Activated T-cell treated with anti-CD3 and anti-CD28 coated beads, Interleukin-2, amount 50 U/mL, for 4 hours (primary cell): ENCODE measurements around the gene CBFB. TPM values are rescaled to one million over a fixed set of nuclear protein-coding genes. Genes with fewer than 3 reads are reported as not detected.

Experiments used
- ATAC-seq, 2 donors: fragments of 200-7000 bp; cut with Tn5 transposase; one replicate each; pipeline ENCODE4 v1.10.0; 2021
- DNase-seq: peaks from one replicate; pipeline ENCODE4 v3.0.0-alpha.2; 2020
- H3K27me3 Mint-ChIP-seq: one replicate; pipeline ENCODE4 v1.8.0; 2021; ENCODE audit warnings: low read depth, mixed read lengths
- H3K36me3 Mint-ChIP-seq: one replicate; pipeline ENCODE4 v1.8.0; 2022; ENCODE audit warnings: mixed read lengths; ENCODE audit not compliant: insufficient read depth
- H3K4me1 Mint-ChIP-seq: one replicate; pipeline ENCODE4 v1.8.0; 2021; ENCODE audit warnings: low read depth, mixed read lengths
- H3K4me3 Mint-ChIP-seq: one replicate; pipeline ENCODE4 v1.8.0; 2021; ENCODE audit warnings: mild to moderate bottlenecking, moderate library complexity, mixed read lengths
- H3K9me3 Mint-ChIP-seq: one replicate; pipeline ENCODE4 v1.8.0; 2021; ENCODE audit warnings: mixed read lengths
- total RNA-seq, 3 donors: library from RNA; stranded (reverse); gene quantifications; one replicate each; pipeline ENCODE4 v1.2.1, GENCODE V29; 2021

The CBFB gene
- total RNA-seq, 3 donors from 2014 or later: 128 to 132 (median 129) TPM

- H3K36me3 Mint-ChIP-seq: peaks cover 19% of the 10 kb centered on the region
These were observed 55.5 kb downstream of the CBFB start for GRCh38 chr16:67084345-67085028.

GRCh38 chr16:67086822-67087221 is 57.9 kb downstream of the CBFB start:
- Mint-ChIP-seq H3K9me3 (no peaks in the 10 kb centered on the region), H3K36me3 (peaks cover 21% of the 10 kb centered on the region), H3K27me3 (no peaks in the 10 kb centered on the region), H3K4me3 (no peak overlapping the region), H3K4me1 (peaks cover 7% of the 10 kb centered on the region)
- DNase-seq (no peak), ATAC-seq (no peak)

More at GRCh38 chr16:67084345-67085028, 55.5 kb downstream of the CBFB start:
- H3K9me3 Mint-ChIP-seq: no peaks in the 10 kb centered on the region
- no peak for ATAC-seq
- peaks cover 4% of the 10 kb centered on the region for H3K4me1 Mint-ChIP-seq
- DNase-seq: no peak
- H3K27me3 Mint-ChIP-seq: no peaks in the 10 kb centered on the region
- no peak overlapping the region for H3K4me3 Mint-ChIP-seq

- H3K4me3 Mint-ChIP-seq: no peak overlapping the region
These were observed 58.3 kb downstream of the CBFB start for GRCh38 chr16:67087291-67087690.

GRCh38 chr16:67087803-67088202 is 58.9 kb downstream of the CBFB start:
- ATAC-seq: no peak
- Mint-ChIP-seq H3K4me3 (no peak overlapping the region), H3K27me3 (no peaks in the 10 kb centered on the region), H3K9me3 (no peaks in the 10 kb centered on the region), H3K36me3 (peaks cover 24% of the 10 kb centered on the region), H3K4me1 (peaks cover 11% of the 10 kb centered on the region)
- no peak for DNase-seq

More at GRCh38 chr16:67087291-67087690, 58.3 kb downstream of the CBFB start:
- Mint-ChIP-seq H3K27me3 (no peaks in the 10 kb centered on the region), H3K36me3 (peaks cover 24% of the 10 kb centered on the region), H3K4me1 (peaks cover 11% of the 10 kb centered on the region), H3K9me3 (no peaks in the 10 kb centered on the region)
- DNase-seq (no peak), ATAC-seq (no peak)

GRCh38 chr16:67088551-67088950 is 59.6 kb downstream of the CBFB start:
- Mint-ChIP-seq H3K36me3 (peaks cover 24% of the 10 kb centered on the region), H3K4me1 (peaks cover 11% of the 10 kb centered on the region), H3K4me3 (no peak overlapping the region), H3K9me3 (no peaks in the 10 kb centered on the region), H3K27me3 (no peaks in the 10 kb centered on the region)
- ATAC-seq (no peak), DNase-seq (no peak)

- Mint-ChIP-seq H3K4me3 (no peak overlapping the region), H3K36me3 (peaks cover 28% of the 10 kb centered on the region), H3K9me3 (no peaks in the 10 kb centered on the region), H3K27me3 (no peaks in the 10 kb centered on the region), H3K4me1 (peaks cover 11% of the 10 kb centered on the region)
- DNase-seq: no peak
- no peak for ATAC-seq
These were observed 60.2 kb downstream of the CBFB start for GRCh38 chr16:67089101-67089500.

- Mint-ChIP-seq H3K4me3 (no peak overlapping the region), H3K27me3 (no peaks in the 10 kb centered on the region), H3K9me3 (no peaks in the 10 kb centered on the region), H3K36me3 (peaks cover 16% of the 10 kb centered on the region), H3K4me1 (peaks cover 9% of the 10 kb centered on the region)
- ATAC-seq: peak; percentile 41 to 60
- DNase-seq: no peak
These were observed 63.1 kb downstream of the CBFB start for GRCh38 chr16:67091906-67092566.

- Mint-ChIP-seq H3K36me3 (peaks cover 14% of the 10 kb centered on the region), H3K9me3 (no peaks in the 10 kb centered on the region), H3K4me3 (no peak overlapping the region), H3K4me1 (peaks cover 9% of the 10 kb centered on the region), H3K27me3 (no peaks in the 10 kb centered on the region)
- no peak for DNase-seq
- no peak for ATAC-seq
These were observed 64.3 kb downstream of the CBFB start for GRCh38 chr16:67093098-67093726.

- Mint-ChIP-seq H3K27me3 (no peaks in the 10 kb centered on the region), H3K36me3 (peaks cover 6% of the 10 kb centered on the region), H3K9me3 (no peaks in the 10 kb centered on the region), H3K4me1 (no peaks in the 10 kb centered on the region), H3K4me3 (no peak overlapping the region)
- DNase-seq (no peak), ATAC-seq (no peak)
These were observed 69.7 kb downstream of the CBFB start for GRCh38 chr16:67098599-67098998.

GRCh38 chr16:67100569-67101310 is 71.8 kb downstream of the CBFB start:
- no peak overlapping the region for H3K4me3 Mint-ChIP-seq
- no peaks in the 10 kb centered on the region for H3K9me3 Mint-ChIP-seq
- DNase-seq: no peak
- H3K27me3 Mint-ChIP-seq: no peaks in the 10 kb centered on the region
- no peak for ATAC-seq
- peaks cover 4% of the 10 kb centered on the region for H3K36me3 Mint-ChIP-seq
- H3K4me1 Mint-ChIP-seq: peaks cover 2% of the 10 kb centered on the region

- peak; percentile 77 to 80 for ATAC-seq
- Mint-ChIP-seq H3K4me1 (peaks cover 2% of the 10 kb centered on the region), H3K9me3 (no peaks in the 10 kb centered on the region), H3K27me3 (no peaks in the 10 kb centered on the region), H3K4me3 (no peak overlapping the region), H3K36me3 (peaks cover 4% of the 10 kb centered on the region)
- no peak for DNase-seq
These were observed 72.5 kb downstream of the CBFB start for GRCh38 chr16:67101311-67102082.

GRCh38 chr16:67104061-67104460 is 75.1 kb downstream of the CBFB start:
- Mint-ChIP-seq H3K36me3 (peaks cover 4% of the 10 kb centered on the region), H3K9me3 (no peaks in the 10 kb centered on the region), H3K4me1 (peaks cover 2% of the 10 kb centered on the region), H3K27me3 (no peaks in the 10 kb centered on the region), H3K4me3 (no peak overlapping the region)
- ATAC-seq: no peak
- no peak for DNase-seq

- Mint-ChIP-seq H3K9me3 (no peaks in the 10 kb centered on the region), H3K4me3 (no peak overlapping the region), H3K36me3 (no peaks in the 10 kb centered on the region), H3K4me1 (peaks cover 6% of the 10 kb centered on the region), H3K27me3 (no peaks in the 10 kb centered on the region)
- no peak for DNase-seq
- ATAC-seq: no peak
These were observed 75.9 kb downstream of the CBFB start for GRCh38 chr16:67104845-67105244.

- H3K4me3 Mint-ChIP-seq: no peak overlapping the region
- peaks cover 6% of the 10 kb centered on the region for H3K4me1 Mint-ChIP-seq
These were observed 76.3 kb downstream of the CBFB start for GRCh38 chr16:67105246-67105645.

More at GRCh38 chr16:67105246-67105645, 76.3 kb downstream of the CBFB start:
- no peaks in the 10 kb centered on the region for H3K36me3 Mint-ChIP-seq
- DNase-seq (no peak), ATAC-seq (no peak)
- no peaks in the 10 kb centered on the region for H3K9me3 Mint-ChIP-seq
- no peaks in the 10 kb centered on the region for H3K27me3 Mint-ChIP-seq
